ENCODE data around the gene TUBB4A.

DNA sequence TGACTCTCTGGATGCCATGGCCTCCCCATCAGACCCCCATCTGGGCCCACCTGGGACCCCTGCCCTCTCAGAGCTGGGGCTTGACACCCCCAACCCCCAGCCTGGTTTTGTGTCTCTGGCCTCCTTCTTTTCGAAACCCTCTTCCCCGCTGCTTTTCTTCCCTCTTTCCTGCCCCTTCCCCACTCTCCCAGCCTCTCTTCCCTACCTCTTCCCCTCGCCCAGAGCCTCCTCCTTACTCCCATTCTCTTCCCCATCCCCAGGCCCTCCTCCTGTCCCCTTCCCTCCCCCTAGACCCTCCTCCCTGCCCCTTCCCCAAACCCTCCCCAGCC lies 30.9 kb upstream of the TUBB4A start:
- TF ChIP-seq CTCF (IDR thresholded peaks at IDR 0.05) (no peak), POLR2A (IDR thresholded peaks at IDR 0.05) (no peak), POLR2AphosphoS5 (IDR thresholded peaks at IDR 0.05) (no peak)
